HepG2 (cell line): ENCODE results near the gene FAM209A. TPM values are rescaled to one million over a fixed set of nuclear protein-coding genes. Genes with fewer than 3 reads are reported as not detected.

Experiments used
- ATAC-seq: fragments of 200-7000 bp; cut with Tn5 transposase; 3 replicates; pipeline ENCODE4 v1.9.1; 2020; ENCODE audit warnings: mild to moderate bottlenecking, moderate library complexity
- BruUV-seq: library from RNA; stranded (reverse); fragments of 400-500 nt; replicated peaks from 2 replicates; lab custom pipeline; 2021; lab: Mats Ljungman, UMichigan
- CTCF ChIA-PET: fragments of 300-600 bp; formaldehyde crosslinking; extraction: SDS; loops from one replicate; lab custom pipeline; 2021; ENCODE audit warnings: low total read pairs, inconsistent platforms, low intra/inter-chr PET ratio; lab: Yijun Ruan, JAX
- POLR2A ChIA-PET: fragments of 350-600 bp; sonication (Branson Sonifier 250); formaldehyde crosslinking; loops from one replicate; lab custom pipeline; 2020; ENCODE audit warnings: antibody characterized with exemption, inconsistent platforms; lab: Yijun Ruan, JAX
- DNase-seq: peaks from one replicate; pipeline ENCODE4 v3.0.0-alpha.2; 2015; ENCODE audit warnings: low spot score
- FAIRE-seq: peaks from 3 replicates; lab custom pipeline; 2011; peaks lifted over from hg19 to GRCh38; lab: Jason Lieb, UNC
- H2AFZ ChIP-seq: one replicate; pipeline ENCODE4 v1.6.1; 2011; ENCODE audit warnings: low read length, inconsistent platforms
- H3K27ac ChIP-seq: fragments of 300-600 bp; 3 replicates; pipeline ENCODE4 v1.8.0; 2011; ENCODE audit warnings: mixed run types, mild to moderate bottlenecking, mixed read lengths, low read length, inconsistent platforms; ENCODE audit not compliant: insufficient read depth; ENCODE audit errors: extremely low read length
- H3K27me3 ChIP-seq, 2 experiments: fragments of 200-600 bp in 1 of 2; 2 replicates in 1 of 2; 3 replicates in 1 of 2; pipeline versions ENCODE4 v1.6.0 to v1.8.0; 2011; ENCODE audit warnings: low read length in 2 of 2, mild to moderate bottlenecking in 2 of 2, moderate library complexity in 2 of 2, inconsistent platforms in 1 of 2; ENCODE audit not compliant: insufficient read depth in 2 of 2, control insufficient read depth in 1 of 2
- H3K36me3 ChIP-seq, 2 experiments: fragments of 200-600 bp in 1 of 2; replicated peaks in 1 of 2; 2 replicates in 1 of 2; 3 replicates in 1 of 2; pipeline versions ENCODE4 v1.5.1 to v1.8.0; 2011; ENCODE audit warnings: low read length in 2 of 2, inconsistent platforms in 1 of 2; ENCODE audit not compliant: insufficient read depth in 2 of 2, control insufficient read depth in 1 of 2
- H3K4me1 ChIP-seq: 2 replicates; pipeline ENCODE4 v1.5.1; 2012; ENCODE audit warnings: low read length, inconsistent platforms; ENCODE audit not compliant: insufficient read depth
- H3K4me2 ChIP-seq: 2 replicates; pipeline ENCODE4 v1.6.0; 2011; ENCODE audit warnings: low read depth, low read length, inconsistent platforms
- H3K4me3 ChIP-seq, 3 experiments: fragments of 200-600 bp in 1 of 3; sonication (generic), shearing (Covaris generic) in 1 of 3; replicated peaks in 1 of 3; 2 replicates each; pipeline ENCODE4 v1.5.1; 2011 to 2016; ENCODE audit warnings: low read length in 3 of 3, inconsistent platforms in 2 of 3, low read depth in 2 of 3, mild to moderate bottlenecking in 2 of 3, control low read depth in 1 of 3, mixed read lengths in 1 of 3; ENCODE audit not compliant: insufficient read depth in 1 of 3
- H3K79me2 ChIP-seq: one replicate; pipeline ENCODE4 v1.6.1; 2011; ENCODE audit warnings: low read length, inconsistent platforms; ENCODE audit not compliant: insufficient read depth
- H3K9ac ChIP-seq: 2 replicates; pipeline ENCODE4 v1.6.0; 2011; ENCODE audit warnings: mild to moderate bottlenecking, low read depth, low read length, inconsistent platforms; ENCODE audit not compliant: insufficient read depth
- H3K9me3 ChIP-seq: 2 replicates; pipeline ENCODE4 v1.5.1; 2012; ENCODE audit warnings: mild to moderate bottlenecking, low read length
- H4K20me1 ChIP-seq: 2 replicates; pipeline ENCODE4 v1.6.0; 2011; ENCODE audit warnings: inconsistent platforms, mild to moderate bottlenecking, low read length, moderate library complexity; ENCODE audit not compliant: insufficient read depth
- FOXK1 ChIP-seq: sonication (generic); formaldehyde crosslinking; IDR thresholded peaks from 2 replicates; pipeline ENCODE4 v1.4.0; 2020; ENCODE audit warnings: low read depth, missing genetic modification reagents, borderline replicate concordance
- RERE ChIP-seq: IDR thresholded peaks from 2 replicates; pipeline ENCODE4 v1.6.1; 2016; ENCODE audit warnings: low read depth, missing genetic modification reagents, missing compliant biosample characterization
- U2AF1 ChIP-seq: fragments of 200-400 bp; formaldehyde crosslinking; optimal IDR thresholded peaks from 2 replicates; pipeline ENCODE3; 2017; ENCODE audit warnings: mild to moderate bottlenecking, low read depth, low read length
- ZNF770 ChIP-seq: sonication (generic); formaldehyde crosslinking; IDR thresholded peaks from 2 replicates; pipeline ENCODE4 v1.5.0; 2020; ENCODE audit warnings: mild to moderate bottlenecking, missing genetic modification reagents
- WGBS: methylation state at CpG from one replicate; pipeline ENCODE4 v1.1.6; 2017; ENCODE audit warnings: low lambda C conversion rate; 5-methylcytosine and 5-hydroxymethylcytosine counted together
- in situ Hi-C: cut with HindIII; loops from 2 replicates; pipeline ENCODE4 v1.10.0; 2017; ENCODE audit warnings: low pct_unique_long_range_greater_than_20kb; ENCODE audit not compliant: extremely low pct_ligation_motif_present
- intact Hi-C: fragments of 100-400 bp; cut with micrococcal nuclease; formaldehyde crosslinking; loops from one replicate; pipeline ENCODE4 v1.10.0; 2022; ENCODE audit not compliant: unreplicated experiment
- polyA plus RNA-seq, 8 experiments: library from polyadenylated mRNA; depleted of rRNA in 3 of 8; stranded (reverse) in 7 of 8; unstranded in 1 of 8; fragments of >200 nt; fragmentation: Illumina TruSeq in 4 of 8; extraction: Trizol in 4 of 8; gene quantifications; 2 replicates each; pipeline versions ENCODE4 v1.2.1 to v1.2.3, GENCODE V29; 2011 to 2016; ENCODE audit warnings: low read depth in 4 of 8, missing spikeins in 1 of 8, mixed read lengths in 1 of 8; ENCODE audit not compliant: insufficient read depth in 1 of 8
- total RNA-seq, 5 experiments: library from RNA; depleted of rRNA; stranded (reverse); fragments of >200 nt; fragmentation: Illumina TruSeq; extraction: Trizol; gene quantifications; 2 replicates each; pipeline ENCODE4 v1.2.3, GENCODE V29; 2016; ENCODE audit warnings: low read depth in 1 of 5

The FAM209A gene
- total and polyA plus RNA-seq, 2 of the 13 experiments (the other 11 are each of a cell fraction or from before 2014, with no cell fraction given), result 0.15 to 0.36 TPM

GRCh38 chr20:56488566-56488965 lies 36.0 kb upstream of the FAM209A start:
- Histone ChIP-seq H3K79me2 (no peaks in the 10 kb centered on the region), H3K27me3 (no peaks in the 10 kb centered on the region), H4K20me1 (no peaks in the 10 kb centered on the region; the same call in 1 of the 2 replicates), H3K4me1 (no peaks in the 10 kb centered on the region), H3K9me3 (no peaks in the 10 kb centered on the region), H3K36me3 (peaks cover 29 to 71% of the 10 kb centered on the region in 2 experiments), H2AFZ (no peak overlapping the region), H3K27ac (no peak overlapping the region), H3K4me3 (no peak overlapping the region), H3K9ac (no peak overlapping the region), H3K4me2 (no peak overlapping the region)
- FAIRE-seq (no peak), ATAC-seq (no peak), DNase-seq (no peak)
- WGBS, result 95% methylated on average over 5 of the region's 5 CpGs
- intact Hi-C loops (no loop called here), in situ Hi-C loops (no loop called here)
- ChIA-PET POLR2A (no interaction called here), CTCF (no interaction called here)
- no TSS peak for BruUV-seq
- TF ChIP-seq RERE (no peak), FOXK1 (CRISPR knock-in tag) (no peak), U2AF1 (no peak), ZNF770 (CRISPR knock-in tag) (peak; percentile 75)
